Urothelium cell line (cell line): ENCODE data around the gene CCM2.

Experiments
- DNase-seq: peaks from one replicate; pipeline ENCODE4 v3.0.0; 2011; ENCODE audit warnings: low spot score, mixed read lengths
- FAIRE-seq: peaks from 2 replicates; lab custom pipeline; 2011; peaks lifted over from hg19 to GRCh38; lab: Jason Lieb, UNC

Gene CCM2

DNA sequence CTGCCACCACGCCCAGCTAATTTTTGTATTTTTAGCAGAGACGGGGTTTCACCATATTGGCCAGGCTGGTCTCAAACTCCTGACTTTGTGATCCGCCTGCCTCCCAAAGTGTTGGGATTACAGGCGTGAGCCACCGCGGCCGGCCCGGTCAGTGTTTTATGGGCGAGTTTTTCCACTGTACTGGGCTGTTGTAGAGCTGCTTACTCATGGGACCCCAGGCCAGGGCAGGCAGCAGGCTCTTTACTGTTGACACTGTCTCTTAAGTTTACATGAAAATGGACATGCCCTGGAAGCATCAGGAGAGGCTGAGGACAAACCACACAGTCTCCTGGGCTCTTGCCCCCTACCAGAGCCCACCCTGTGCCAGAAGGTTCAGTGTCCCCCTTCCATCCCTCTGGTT, 77.6 kb downstream of the CCM2 start:
- DNase-seq (no peak), FAIRE-seq (no peak)

DNA sequence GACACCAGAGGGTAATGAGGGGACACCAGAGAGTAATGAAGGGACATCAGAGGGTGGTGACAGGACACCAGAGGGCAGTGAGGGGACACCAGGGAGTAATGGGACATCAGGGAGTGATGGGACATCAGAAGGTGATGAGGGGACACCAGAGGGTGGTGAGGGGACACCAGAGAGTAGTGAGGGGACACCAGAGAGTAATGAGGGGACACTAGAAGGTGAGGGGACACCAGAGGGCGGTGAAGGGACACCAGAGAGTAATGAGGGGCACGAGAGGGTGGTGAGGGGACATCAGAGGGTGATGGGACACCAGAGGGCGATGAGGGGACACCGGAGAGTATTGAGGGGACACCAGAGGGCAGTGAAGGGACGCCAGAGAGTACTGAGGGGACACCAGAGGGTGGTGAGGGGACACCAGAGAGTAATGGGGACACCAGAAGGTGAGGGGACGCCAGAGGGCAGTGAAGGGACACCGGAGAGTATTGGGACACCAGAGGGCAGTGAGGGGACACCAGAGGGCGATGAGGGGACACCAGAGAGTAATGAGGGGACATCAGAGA, 78.2 kb downstream of the CCM2 start:
- no peak for FAIRE-seq

DNA sequence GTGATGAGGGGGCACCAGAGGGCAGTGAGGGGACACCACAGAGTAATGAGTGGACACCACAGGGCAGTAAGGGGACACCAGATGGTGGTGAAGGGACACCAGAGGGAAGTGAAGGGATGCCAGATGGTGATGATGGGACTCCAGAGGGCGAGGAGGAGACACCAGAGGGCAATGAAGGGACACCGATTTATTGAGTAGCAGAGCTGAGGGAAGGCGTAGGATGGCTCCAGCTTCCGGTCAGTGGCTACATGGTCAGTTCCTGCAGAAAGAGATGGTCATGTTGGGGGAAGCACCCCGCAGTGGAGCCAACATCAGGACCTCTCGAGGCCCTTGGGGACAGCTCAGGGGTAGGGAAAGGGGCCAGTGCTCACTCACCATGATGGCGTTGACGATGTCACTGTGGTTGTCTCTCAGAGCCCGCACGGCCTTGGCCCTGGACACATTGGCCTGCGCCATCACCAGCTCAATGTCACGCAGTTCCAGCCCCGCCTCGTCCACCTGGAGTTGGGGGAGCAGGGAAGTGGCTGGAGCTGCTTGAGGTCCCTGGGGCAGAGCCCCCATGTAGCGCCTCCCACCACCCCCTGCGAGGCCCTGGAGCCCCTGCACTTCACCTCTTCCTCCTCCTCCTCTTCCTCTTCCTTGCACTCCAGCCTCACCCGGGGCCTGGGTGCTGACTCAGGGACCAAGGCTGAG, 80.4 kb downstream of the CCM2 start:
- DNase-seq (no peak), FAIRE-seq (no peak)

More for the DNA sequence above, 78.2 kb downstream of the CCM2 start:
- no peak for DNase-seq

DNA sequence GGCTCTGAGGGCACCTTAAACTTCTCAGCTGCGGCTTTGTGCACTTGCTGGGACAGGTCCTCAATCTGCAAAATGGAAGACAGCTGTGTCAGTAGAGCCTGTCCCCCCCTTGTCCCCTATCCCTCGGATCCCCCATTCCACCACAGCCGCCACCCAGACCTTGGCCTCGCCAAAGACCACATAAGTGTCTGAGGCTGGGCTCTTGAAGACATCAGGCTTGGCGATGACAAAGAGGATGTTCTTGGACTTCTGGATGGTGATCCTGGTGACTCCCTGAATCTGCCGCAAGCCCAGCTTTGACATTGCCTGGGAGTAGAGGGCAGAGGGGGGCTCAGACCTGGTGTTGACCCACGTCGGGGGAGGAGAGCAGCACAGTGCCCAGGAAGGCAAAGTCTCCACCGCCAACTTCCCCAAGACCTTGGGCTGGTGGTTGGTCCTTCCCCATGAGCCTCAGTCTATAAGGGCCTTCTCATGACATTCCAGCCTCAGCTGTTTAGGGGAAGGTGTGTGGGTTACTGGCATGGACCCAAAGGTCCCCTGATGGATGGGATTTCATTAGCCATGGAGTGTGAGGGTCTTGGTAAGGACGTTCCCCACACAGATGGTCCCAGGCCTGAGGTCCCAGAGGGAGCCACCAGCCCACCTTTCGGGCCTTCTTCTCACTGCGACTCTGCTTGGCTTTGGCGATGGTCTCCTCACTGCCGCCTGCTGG, 81.1 kb downstream of the CCM2 start:
- FAIRE-seq (no peak), DNase-seq (no peak)

DNA sequence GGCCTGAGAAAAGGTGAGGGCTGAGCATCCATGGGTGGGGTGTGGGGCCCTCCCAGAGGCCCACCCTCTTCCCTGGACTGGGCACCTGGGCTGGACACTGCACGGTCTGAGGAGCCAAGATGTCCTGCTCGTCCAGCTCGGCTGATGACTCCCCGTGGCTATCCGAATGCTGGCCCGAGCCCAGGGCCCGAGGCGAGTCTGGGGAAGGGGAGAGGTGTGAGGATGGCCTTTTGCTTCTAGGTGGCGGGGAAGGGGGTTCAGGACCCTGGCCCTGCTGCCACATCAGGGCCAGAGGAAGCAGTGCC, 81.6 kb downstream of the CCM2 start:
- DNase-seq (no peak), FAIRE-seq (no peak)

DNA sequence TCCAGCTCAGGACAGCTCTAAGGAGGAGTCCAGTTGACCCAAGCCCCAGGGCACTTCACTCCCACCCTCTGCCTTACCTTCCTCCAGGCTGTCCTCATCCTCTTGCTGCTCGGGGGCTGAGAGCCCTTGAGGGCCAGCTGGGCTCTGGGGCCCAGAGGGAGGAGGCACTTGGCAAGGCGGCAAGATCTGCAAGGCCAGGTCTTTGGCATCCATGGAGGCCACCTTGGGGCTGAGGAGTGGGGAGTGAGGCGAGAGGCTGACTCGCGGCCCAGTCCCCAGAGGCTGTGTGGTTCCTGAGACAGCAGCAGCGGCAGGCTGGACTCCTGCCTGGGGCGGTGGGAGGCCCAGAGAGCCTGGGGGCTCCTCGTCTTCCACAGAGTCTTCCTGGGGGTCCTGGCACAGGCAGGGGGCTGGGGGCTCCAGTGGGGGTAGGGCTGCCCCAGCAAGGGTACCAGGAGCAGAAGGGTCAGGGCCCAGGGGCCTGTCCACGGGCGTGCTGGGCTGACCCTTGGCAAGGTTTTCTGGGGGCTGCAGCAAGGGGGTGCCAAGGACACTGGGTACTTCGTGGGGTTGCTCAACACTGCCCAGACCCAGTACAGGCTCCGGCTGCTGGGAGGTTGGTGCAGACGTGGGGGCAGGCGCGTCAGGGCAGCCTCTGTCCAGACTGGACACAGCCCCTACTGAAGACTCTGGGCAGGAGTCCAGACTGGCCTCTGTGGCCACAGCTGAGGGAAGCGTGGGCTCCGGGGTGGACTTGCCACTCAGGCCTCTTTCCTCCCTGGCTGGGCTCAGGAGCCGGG, 82.2 kb downstream of the CCM2 start:
- FAIRE-seq: no peak
- no peak for DNase-seq

DNA sequence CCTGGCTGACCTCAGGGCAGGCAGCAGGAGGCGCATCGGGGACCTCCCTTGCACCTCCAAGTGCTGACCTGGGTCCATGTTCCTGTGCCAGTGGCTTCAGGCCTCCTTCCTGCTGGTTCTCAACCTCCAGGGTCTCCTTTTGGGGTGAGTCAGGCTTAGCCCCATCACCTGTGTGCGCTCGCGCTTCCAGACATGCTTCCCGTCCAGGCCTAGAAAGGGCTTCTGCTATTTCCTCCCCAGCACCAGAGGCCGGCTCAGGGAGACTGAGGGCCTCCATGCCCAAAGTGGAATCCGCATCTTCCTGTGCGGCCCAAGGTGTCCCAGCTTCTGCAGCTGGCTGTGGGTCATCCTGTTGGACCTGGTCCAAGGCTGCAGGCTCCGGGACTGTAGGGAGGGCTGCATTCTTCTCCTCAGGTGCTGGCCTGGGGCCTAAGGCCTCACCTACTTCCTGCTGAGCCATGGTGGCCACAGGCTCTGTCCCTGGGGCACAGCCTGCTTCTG, 82.9 kb downstream of the CCM2 start:
- no peak for DNase-seq
- peak; percentile 79 for FAIRE-seq

DNA sequence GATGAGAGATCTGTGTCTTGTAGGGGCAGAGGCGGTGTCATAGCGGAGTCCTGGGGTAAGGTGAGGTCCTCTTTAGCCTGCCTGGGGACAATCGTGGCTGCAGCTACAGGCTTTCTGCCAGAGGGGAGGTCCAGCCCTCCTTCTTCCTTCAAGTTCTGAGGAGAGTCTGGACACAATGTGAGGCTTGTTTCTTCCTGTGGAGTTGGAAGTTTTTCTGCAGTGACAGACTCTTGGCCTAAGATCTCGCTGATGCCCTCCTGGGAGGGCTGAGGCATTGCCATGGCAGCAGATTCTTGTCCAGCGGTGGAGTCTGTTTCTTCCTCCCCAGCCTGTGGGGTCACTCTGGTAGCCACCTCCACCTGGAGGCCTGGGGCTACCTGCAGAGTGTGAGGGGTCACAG, 84.3 kb downstream of the CCM2 start:
- FAIRE-seq (no peak), DNase-seq (no peak)

DNA sequence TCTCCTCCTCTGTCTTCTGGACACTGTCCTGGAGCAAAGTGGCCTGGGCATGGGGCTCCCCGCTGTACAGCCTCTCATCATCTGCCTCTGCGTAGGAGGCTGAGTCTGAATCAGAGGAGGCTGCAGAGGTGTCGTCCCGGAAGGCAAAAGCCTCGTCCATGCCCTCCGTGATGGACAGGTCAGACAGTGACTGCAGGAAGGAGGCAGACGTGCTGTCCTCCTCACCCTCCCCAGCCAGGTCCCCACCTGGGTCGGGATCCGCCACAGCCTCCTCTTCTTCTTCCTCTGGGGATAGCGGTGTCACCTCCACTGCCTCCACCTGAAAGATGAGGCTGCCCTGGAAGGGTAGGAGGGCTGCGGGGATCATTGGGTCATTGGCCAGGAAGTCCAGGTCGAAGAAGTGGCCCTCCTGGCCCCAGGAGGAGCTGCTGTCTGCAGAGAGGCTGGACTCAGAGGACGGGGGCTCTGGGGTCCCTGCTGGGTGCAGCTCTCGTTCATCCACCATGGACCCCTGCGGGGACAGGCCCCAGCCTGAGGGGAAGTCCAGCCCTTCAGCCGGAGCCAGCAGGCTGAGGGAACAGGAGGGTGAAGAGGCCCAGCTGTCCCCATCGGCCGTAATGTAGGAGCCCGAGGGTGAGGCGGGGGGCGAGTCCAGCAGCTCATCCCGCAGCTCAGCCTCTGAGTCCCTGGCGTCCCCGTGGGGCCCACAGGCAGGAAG, 85.1 kb downstream of the CCM2 start:
- no peak for DNase-seq
- peak; percentile 35 for FAIRE-seq

DNA sequence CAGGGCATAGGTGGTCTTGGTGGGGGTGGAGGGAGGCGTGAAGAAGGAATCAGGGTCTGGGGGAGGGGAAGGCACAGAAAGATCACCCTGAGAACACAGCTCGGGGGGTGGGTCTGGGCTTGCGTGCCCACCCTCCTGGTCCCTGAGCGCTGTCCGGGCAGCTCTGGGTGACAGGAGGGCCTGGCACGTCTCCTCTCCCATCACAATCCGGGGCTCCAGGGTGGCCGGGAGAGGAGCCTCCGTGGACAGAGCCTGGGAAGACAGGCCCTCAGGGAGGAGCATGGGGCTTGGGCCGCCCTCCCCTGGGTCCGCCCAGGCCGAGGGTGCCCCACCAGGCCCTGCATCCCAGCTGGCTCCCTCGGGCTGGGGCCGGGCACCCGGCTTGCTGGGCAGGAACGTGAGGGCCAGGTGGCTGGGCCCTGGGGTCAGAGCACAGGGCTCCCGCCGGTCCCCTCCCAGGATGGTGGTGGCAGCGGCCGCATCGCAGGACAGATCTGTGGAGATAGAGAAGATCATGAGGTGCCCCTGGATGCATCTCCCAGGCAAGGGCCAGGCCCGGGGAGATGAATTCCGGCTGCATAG, 85.7 kb downstream of the CCM2 start:
- FAIRE-seq: no peak
- DNase-seq: no peak

DNA sequence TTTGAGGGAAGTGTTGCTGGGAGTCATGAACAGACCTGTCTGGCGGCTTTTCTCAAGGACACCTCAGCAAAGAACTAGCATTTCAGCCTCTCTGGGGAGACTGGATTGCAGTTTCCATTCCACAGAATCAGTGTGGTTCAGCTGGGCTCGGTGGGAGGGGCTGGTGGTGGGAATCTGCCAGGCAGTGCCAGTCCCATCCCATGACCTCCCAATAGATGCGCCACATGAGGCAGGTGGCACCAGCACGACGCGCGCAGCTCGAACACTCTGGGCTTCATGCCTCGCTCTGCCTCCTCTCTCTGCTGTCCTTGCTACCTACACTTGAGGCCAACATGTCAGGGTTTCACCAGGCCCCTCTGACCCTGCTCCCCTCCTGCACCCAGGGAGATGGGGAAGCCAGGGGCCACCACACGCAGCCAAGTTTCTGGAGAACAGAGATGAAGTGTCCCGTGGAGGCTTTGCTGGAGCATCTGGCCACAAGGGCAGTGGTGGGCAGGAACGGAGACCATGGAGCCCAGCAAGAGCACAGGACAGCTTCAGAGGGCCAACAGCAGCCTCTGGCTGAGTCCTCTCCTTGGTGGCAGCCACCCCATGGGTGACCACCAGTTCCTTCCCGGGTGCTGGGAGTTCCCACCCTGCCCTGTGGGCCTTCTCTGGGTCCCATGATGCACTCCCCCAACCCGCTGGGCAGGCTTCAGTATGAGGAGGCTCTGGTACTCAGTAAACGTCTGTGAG, 86.5 kb downstream of the CCM2 start:
- no peak for DNase-seq
- no peak for FAIRE-seq

DNA sequence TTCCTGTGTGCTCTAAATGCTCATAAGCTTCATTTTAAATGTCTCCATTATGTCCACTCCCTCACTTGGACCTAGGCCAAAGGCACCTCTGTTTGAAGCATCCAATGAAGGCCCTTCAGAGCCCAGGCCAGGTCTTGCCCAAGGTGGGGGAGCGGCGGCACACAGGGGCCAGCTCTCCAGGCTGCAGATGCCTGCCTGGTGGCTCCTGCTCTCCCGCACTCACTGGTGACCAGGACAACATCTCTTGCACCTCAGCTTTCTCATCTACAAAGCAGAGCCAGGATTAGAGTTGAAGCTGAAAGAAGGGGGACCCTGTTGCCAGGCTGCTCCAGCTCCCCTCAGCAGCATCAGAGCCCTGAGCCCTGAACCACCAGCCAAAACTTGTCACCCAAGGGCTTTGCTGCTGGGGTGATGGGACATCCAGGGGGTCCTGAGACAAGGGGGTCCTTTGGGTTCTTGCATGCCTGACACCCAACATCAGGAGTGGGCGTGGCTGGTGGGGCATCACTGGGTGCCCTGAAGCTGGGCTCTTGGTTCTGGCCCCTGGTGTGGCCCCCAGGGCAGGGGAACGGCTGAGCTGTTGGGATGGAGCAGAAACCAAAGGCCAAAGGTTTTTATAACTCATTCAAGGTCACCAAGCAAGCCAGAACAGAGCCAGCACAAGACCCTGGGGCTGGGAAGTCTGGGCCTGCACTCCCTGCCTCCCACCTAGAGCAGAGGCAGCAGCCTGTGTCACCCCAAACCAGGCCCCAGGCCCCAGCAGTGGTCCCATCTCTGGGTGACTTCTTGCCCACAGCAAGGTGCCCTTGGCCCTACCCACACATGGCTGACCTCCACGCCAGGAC, 87.5 kb downstream of the CCM2 start:
- FAIRE-seq: no peak
- DNase-seq: no peak

DNA sequence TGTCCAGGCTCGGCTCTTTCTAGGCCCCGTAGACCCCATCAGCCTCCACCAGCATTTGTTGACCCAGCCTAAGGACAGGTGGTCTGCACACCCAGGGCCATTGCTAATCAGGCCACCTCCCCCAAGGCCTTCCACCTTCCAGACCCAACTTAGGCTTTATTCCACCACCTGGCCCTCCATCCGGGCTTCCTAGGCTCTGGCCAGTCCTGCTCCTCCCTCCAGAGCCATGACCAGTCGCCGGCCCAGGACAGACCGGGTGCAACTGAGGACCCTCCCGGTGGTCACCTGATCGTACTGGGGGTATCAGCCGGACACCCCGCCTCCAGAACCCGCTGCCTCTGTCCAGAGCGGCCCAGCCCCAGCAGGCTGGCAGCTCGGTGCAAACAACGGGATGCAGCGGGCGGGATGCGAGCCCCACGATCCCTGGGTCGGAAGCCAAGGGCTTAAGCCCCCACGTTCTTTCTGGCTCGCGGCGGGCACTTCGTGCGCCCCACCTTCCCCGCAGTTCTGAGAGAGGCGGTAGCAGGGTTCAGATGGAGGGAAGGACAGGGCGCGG, 88.2 kb downstream of the CCM2 start:
- FAIRE-seq (no peak), DNase-seq (no peak)

DNA sequence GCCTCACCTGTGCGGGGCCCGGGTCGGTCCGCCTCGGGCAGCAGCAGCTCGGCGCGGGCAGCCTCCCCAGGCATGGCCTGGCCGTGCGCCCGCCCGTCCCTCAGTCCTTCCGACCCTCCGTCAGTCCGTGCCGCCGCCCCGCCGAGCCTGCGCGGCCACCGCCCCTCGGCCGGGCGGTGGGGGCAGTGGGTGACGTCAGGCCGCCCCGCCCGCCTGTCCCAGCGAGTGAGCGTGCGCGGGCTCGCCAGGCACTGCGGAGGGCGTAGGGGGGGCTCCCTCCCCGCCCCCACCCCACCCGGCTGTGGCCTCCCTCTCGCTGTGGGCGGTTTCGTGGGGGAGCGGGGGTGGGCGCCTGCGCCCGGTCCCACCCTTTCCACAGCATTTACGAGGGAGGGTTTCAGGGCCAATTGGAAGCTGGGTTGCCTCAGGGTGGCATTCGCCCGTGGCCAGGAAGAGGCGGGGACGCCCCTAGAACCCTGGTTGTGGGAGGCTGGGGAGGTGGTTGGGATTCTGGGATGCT, 88.9 kb downstream of the CCM2 start, which contains the start of gene NACAD:
Gene NACAD (minus strand): TSS at position 149 of the 520 bp plus-strand sequence. CDS start 75 bp downstream, at position 74.
- FAIRE-seq (no peak), DNase-seq (no peak)

DNA sequence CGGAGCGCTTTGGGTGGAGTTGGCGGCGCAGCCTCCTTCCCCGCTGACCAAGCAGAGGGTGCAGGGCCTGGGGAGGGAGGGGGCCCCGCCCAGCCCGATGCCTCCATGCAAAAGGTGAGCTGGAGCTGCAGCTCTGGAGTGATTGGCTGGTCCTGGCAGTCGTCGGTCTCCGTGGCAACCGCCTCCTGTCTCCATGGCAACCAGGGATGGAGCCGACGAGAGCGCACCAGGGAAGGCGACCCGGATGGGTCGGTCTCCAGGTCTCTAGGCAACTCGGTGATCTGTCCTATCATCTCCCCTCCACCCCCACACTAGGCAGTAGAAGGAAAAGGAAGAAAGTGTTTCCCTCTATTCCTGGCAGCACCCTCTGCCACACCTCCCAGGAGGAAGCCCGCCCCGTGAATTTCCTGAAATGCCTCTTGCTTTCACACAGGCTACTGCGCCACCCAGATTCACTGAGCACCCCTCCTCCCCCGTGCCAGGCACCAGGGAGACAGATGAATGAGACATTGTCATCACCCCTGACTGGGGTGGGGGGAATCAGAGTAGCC, 89.4 kb downstream of the CCM2 start:
- DNase-seq (peak; percentile 55), FAIRE-seq (no peak)

DNA sequence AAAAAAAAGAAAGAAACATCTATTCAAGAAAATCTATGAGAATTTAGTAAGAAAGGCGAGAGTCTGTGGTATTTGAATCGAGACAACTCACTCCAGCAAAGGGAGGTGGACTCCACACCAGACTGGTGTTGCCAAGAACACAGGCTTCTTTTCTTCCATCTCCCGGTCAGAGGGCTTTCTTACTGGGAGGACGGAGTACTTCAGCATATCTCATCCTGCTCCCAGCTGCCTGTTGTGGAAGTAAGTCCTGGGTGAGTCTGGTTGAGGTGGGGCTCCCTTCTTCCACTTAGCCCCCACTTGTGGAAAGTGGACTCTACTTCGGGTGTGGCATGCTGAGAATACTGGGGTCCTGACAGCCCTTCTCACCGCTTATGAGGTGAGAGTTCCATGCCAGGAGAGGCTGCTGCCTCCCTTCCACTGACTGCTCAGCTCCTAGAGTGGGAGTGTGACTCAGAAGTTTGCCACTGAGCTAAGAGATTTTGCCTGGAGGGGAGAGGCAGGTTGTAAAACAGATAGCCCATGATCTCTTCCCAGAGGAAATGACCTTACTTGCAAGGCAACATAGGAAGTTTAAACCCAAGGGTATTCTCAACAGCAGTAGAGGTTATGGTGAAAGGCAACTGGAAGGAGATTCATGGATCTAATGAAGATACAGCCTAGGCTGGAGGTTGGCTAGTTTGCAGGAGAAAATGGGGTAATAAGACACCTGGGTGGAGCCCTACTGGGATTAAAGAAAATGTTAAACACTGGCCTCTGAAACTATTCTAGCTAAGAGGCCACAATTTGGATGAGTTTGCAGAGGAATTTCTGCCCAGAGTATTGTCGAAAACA, 92.3 kb downstream of the CCM2 start:
- DNase-seq (no peak), FAIRE-seq (no peak)

DNA sequence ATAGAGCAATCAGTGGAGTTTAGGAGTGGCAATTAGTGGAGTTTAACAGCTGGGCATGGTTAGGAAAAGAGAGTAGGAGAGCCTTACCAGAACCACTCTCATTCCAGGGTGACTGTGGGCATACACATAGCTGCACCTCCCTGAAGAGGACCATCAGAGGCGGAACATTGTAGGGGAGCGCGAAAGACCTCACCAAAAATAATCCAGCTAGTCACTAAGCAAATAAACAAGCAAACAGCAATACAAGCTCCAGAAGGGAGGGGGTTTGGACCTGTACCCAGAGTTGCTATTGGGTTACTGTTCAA, 92.9 kb downstream of the CCM2 start:
- no peak for FAIRE-seq
- DNase-seq: no peak
